ENCODE data around the gene STON2. TPM values are rescaled to one million over a fixed set of nuclear protein-coding genes. Genes with fewer than 3 reads are reported as not detected.

Gene STON2
- total RNA-seq, 1 experiment from 2014 or later = 12.3 TPM

DNA sequence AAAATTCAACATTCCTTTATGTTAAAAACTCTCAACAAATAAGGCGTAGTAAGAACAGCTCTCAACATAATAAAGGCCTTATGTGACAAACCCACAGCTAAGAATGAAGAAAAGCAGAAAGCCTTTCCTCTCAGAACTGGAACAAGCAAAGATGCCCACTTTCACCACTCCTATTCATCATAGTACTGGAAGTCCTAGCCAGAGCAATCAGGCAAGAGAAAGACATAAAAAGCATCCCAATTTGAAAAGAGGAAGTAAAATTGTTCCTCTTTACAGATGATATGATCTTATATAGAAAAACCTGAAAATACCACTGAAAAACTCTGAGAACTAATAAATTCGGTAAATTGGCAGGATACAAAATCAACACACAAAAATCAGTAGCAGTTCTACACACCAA is 52.1 kb downstream of the STON2 start:
- no peaks in the 10 kb centered on the region for H3K4me1 ChIP-seq (ENCODE audit: insufficient read depth, low read length)
- no TSS peak for BruUV-seq (replicated peaks)
- no peaks in the 10 kb centered on the region for H3K9me2 ChIP-seq (replicated peaks; ENCODE audit: low read length)
- no peaks in the 10 kb centered on the region for H3K36me3 ChIP-seq (ENCODE audit: low read depth, low read length)
- CTCF ChIA-PET = no interaction called here
- no peak for TF ChIP-seq EZH2phosphoT487 (IDR thresholded peaks at IDR 0.05; ENCODE audit: borderline replicate concordance, low read length)
- no peak for TF ChIP-seq EZH2 (IDR thresholded peaks at IDR 0.05; ENCODE audit: low read length, unreplicated experiment)
- no peak overlapping the region for H3K4me3 ChIP-seq (ENCODE audit: low read length)
- DNase-seq (no peak), ATAC-seq (no peak)
- H3K79me2 ChIP-seq (ENCODE audit: low read length) = no peaks in the 10 kb centered on the region
- no peaks in the 10 kb centered on the region for H4K20me1 ChIP-seq (ENCODE audit: low read length)
- no peak overlapping the region for H3K4me2 ChIP-seq (ENCODE audit: low read length)
- intact Hi-C loops (cut with micrococcal nuclease) = no loop called here
- no peak overlapping the region for H3K27ac ChIP-seq (ENCODE audit: low read length)
- no peaks in the 10 kb centered on the region for H3K27me3 ChIP-seq (ENCODE audit: low read length)
- POLR2A ChIA-PET (ENCODE audit: unreplicated experiment) = no interaction called here
- no peak overlapping the region for H3K9ac ChIP-seq (ENCODE audit: low read length)
- H3K9me3 ChIP-seq (ENCODE audit: low read length) = no peaks in the 10 kb centered on the region
- H3F3A ChIP-seq (ENCODE audit: low read length, unreplicated experiment) = no peaks in the 10 kb centered on the region
- no peak overlapping the region for H2AFZ ChIP-seq (ENCODE audit: low read length)

DNA sequence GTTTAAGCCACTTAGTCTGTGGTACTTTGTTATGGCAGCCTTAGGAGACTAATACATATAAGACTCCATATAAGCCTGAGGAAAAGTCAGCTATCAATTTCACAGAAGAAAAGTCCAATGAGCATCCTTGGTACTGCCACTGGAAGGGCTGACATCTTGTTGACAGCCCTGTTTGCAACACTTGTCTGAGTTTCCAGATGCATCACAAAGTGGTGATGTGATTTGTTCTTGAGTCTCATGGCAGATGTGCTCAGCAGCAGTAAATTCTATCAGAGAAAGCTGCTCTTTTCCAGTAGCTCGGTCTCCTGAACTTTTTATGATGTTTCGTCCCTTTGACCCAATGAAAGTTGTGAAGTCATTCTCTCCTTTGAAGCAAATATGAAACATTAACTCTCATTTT is 54.3 kb downstream of the STON2 start:
- intact Hi-C loops (cut with micrococcal nuclease) = no loop called here
- Histone ChIP-seq H2AFZ (ENCODE audit: low read length) (no peak overlapping the region), H3F3A (ENCODE audit: low read length, unreplicated experiment) (no peaks in the 10 kb centered on the region), H3K27ac (ENCODE audit: low read length) (no peak overlapping the region), H3K9me3 (ENCODE audit: low read length) (no peaks in the 10 kb centered on the region), H3K4me3 (ENCODE audit: low read length) (no peak overlapping the region), H4K20me1 (ENCODE audit: low read length) (no peaks in the 10 kb centered on the region), H3K4me1 (ENCODE audit: insufficient read depth, low read length) (no peaks in the 10 kb centered on the region), H3K79me2 (ENCODE audit: low read length) (no peaks in the 10 kb centered on the region), H3K9ac (ENCODE audit: low read length) (no peak overlapping the region), H3K27me3 (ENCODE audit: low read length) (no peaks in the 10 kb centered on the region), H3K4me2 (ENCODE audit: low read length) (no peak overlapping the region), H3K9me2 (replicated peaks; ENCODE audit: low read length) (no peaks in the 10 kb centered on the region), H3K36me3 (ENCODE audit: low read depth, low read length) (no peaks in the 10 kb centered on the region)
- ChIA-PET CTCF (no interaction called here), POLR2A (ENCODE audit: unreplicated experiment) (no interaction called here)
- BruUV-seq (replicated peaks) = no TSS peak
- TF ChIP-seq, protein P1, sequence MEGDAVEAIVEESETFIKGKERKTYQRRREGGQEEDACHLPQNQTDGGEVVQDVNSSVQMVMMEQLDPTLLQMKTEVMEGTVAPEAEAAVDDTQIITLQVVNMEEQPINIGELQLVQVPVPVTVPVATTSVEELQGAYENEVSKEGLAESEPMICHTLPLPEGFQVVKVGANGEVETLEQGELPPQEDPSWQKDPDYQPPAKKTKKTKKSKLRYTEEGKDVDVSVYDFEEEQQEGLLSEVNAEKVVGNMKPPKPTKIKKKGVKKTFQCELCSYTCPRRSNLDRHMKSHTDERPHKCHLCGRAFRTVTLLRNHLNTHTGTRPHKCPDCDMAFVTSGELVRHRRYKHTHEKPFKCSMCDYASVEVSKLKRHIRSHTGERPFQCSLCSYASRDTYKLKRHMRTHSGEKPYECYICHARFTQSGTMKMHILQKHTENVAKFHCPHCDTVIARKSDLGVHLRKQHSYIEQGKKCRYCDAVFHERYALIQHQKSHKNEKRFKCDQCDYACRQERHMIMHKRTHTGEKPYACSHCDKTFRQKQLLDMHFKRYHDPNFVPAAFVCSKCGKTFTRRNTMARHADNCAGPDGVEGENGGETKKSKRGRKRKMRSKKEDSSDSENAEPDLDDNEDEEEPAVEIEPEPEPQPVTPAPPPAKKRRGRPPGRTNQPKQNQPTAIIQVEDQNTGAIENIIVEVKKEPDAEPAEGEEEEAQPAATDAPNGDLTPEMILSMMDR (conservative IDR thresholded peaks at IDR 0.05; ENCODE audit: low read depth, low read length) = no peak
- TF ChIP-seq EZH2phosphoT487 (IDR thresholded peaks at IDR 0.05; ENCODE audit: borderline replicate concordance, low read length) (no peak), EZH2 (IDR thresholded peaks at IDR 0.05; ENCODE audit: low read length, unreplicated experiment) (no peak)
- no peak for ATAC-seq
- no peak for DNase-seq

DNA sequence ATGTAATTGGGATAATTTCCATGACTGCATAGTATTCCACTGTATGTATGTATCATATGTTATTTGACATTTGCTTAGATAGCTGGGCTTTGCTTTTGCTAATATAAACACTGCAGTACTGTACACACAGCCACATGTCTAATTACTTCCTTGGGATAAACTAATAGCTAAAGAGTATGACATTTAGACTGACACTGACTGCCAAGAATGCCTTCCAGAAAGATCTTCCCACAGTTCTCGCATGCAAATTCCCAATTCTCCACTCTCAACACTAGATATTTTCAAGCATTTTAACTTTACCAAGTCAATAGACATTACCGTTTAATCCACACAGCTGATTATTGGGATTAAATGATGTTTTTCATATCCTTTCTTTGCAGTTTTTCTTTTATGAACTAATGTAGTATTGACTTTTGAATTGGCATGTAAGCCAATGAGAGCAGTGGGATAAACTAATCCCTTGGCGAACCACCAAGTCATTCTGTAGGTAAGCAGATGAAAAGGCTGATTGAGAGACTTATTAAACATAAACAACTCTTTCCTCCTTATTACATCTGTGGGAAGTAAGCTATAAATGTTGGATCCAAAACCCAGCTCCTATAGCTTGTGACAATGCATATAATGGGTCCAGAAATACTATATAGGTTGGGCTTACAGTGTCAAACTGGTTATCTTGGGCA is 55.5 kb downstream of the STON2 start:
- ATAC-seq (no peak), DNase-seq (no peak)
- Histone ChIP-seq H3K9me2 (replicated peaks; ENCODE audit: low read length) (no peaks in the 10 kb centered on the region), H4K20me1 (ENCODE audit: low read length) (no peaks in the 10 kb centered on the region), H3K27me3 (ENCODE audit: low read length) (no peaks in the 10 kb centered on the region), H3K4me3 (ENCODE audit: low read length) (no peak overlapping the region), H3F3A (ENCODE audit: low read length, unreplicated experiment) (no peaks in the 10 kb centered on the region), H3K9me3 (ENCODE audit: low read length) (no peaks in the 10 kb centered on the region), H3K4me1 (ENCODE audit: insufficient read depth, low read length) (no peaks in the 10 kb centered on the region), H3K4me2 (ENCODE audit: low read length) (no peak overlapping the region), H3K36me3 (ENCODE audit: low read depth, low read length) (no peaks in the 10 kb centered on the region), H3K27ac (ENCODE audit: low read length) (no peak overlapping the region), H3K79me2 (ENCODE audit: low read length) (no peaks in the 10 kb centered on the region), H2AFZ (ENCODE audit: low read length) (no peak overlapping the region), H3K9ac (ENCODE audit: low read length) (no peak overlapping the region)
- TF ChIP-seq, protein P1 (conservative IDR thresholded peaks at IDR 0.05; ENCODE audit: low read depth, low read length) = no peak
- no peak for TF ChIP-seq EZH2phosphoT487 (IDR thresholded peaks at IDR 0.05; ENCODE audit: borderline replicate concordance, low read length)
- TF ChIP-seq EZH2 (IDR thresholded peaks at IDR 0.05; ENCODE audit: low read length, unreplicated experiment) = no peak
- BruUV-seq (replicated peaks) = no TSS peak
- CTCF ChIA-PET = interaction anchor here (0.6 kb wide), 1 partner anchor 120 kb away, joined by 3 read pairs; no protein-coding TSS in a partner anchor
- POLR2A ChIA-PET (ENCODE audit: unreplicated experiment) = no interaction called here
- intact Hi-C loops (cut with micrococcal nuclease) = no loop called here
